PFSK-1 (cell line): ENCODE results near the gene CREB3L1.

ENCODE experiments used
- POLR2AphosphoS5 ChIP-seq: IDR thresholded peaks from 2 replicates; pipeline ENCODE4 v1.6.1; 2012; ENCODE audit warnings: low read depth, mild to moderate bottlenecking, control low read depth, low read length, moderate library complexity
- TF ChIP-seq, protein P1 (sequence below), 2 experiments: IDR thresholded peaks; 2 replicates each; pipeline versions ENCODE4 v1.6.1 to v1.8.0; 2011 to 2012; ENCODE audit warnings: low read depth in 2 of 2, low read length in 2 of 2, control low read depth in 1 of 2, inconsistent platforms in 1 of 2, mild to moderate bottlenecking in 1 of 2, moderate library complexity in 1 of 2; ENCODE audit not compliant: insufficient read depth in 1 of 2

DNA sequence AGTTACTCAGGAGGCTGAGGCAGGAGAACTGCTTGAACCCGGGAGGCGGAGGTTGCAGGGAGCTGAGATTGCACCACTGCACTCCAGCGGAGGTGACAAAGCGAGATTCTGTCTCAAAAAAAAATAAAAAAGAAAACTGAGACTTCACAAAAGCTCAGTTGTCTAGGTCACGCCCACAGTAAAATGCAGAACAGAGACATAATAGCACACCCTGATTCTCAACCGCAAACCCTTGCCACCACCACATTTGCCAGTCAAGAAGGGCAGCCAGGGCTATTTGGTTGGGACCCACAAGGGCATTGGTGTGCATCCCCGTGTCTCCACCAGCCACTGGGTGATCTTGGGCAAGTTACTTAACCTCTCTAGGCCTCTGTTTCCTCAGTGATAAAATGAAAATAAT lies 25.4 kb downstream of the CREB3L1 start:
- no peak for TF ChIP-seq POLR2AphosphoS5
- TF ChIP-seq, protein P1, sequence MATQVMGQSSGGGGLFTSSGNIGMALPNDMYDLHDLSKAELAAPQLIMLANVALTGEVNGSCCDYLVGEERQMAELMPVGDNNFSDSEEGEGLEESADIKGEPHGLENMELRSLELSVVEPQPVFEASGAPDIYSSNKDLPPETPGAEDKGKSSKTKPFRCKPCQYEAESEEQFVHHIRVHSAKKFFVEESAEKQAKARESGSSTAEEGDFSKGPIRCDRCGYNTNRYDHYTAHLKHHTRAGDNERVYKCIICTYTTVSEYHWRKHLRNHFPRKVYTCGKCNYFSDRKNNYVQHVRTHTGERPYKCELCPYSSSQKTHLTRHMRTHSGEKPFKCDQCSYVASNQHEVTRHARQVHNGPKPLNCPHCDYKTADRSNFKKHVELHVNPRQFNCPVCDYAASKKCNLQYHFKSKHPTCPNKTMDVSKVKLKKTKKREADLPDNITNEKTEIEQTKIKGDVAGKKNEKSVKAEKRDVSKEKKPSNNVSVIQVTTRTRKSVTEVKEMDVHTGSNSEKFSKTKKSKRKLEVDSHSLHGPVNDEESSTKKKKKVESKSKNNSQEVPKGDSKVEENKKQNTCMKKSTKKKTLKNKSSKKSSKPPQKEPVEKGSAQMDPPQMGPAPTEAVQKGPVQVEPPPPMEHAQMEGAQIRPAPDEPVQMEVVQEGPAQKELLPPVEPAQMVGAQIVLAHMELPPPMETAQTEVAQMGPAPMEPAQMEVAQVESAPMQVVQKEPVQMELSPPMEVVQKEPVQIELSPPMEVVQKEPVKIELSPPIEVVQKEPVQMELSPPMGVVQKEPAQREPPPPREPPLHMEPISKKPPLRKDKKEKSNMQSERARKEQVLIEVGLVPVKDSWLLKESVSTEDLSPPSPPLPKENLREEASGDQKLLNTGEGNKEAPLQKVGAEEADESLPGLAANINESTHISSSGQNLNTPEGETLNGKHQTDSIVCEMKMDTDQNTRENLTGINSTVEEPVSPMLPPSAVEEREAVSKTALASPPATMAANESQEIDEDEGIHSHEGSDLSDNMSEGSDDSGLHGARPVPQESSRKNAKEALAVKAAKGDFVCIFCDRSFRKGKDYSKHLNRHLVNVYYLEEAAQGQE (IDR thresholded peaks at IDR 0.05; ENCODE audit: insufficient read depth in 1 of 2, low read depth in 2 of 2, low read length in 2 of 2): no peak
